Measurements from ENCODE around the gene CBLB. TPM values are rescaled to one million over a fixed set of nuclear protein-coding genes. Genes with fewer than 3 reads are reported as not detected.

CBLB gene
- total and polyA plus RNA-seq, 2 donors (not counting 1 experiment from before 2014, with no cell fraction given), result 26.9 to 28.5 TPM

DNA sequence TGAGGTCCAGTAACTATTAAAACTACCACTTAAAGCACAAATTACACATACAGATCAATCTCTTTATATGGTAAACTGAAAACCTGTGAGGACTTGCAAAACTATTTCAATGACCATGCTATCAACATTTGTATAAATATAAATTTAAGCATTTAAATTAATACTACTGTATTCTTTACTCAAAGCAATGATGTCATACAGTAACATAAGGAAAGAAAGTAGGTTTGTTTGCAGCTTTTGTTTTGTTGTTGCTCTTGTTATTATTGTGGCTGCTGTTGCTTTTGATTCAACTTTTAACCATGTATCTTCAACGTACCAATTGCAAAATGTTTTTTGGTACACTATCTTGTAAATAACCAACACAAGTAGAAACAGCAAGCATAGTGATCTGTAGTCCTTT is 22.0 kb downstream of the CBLB start:
- no peak for TF ChIP-seq EZH2 (IDR thresholded peaks at IDR 0.05; ENCODE audit: low read length, missing control alignments)
- TF ChIP-seq, protein P1, sequence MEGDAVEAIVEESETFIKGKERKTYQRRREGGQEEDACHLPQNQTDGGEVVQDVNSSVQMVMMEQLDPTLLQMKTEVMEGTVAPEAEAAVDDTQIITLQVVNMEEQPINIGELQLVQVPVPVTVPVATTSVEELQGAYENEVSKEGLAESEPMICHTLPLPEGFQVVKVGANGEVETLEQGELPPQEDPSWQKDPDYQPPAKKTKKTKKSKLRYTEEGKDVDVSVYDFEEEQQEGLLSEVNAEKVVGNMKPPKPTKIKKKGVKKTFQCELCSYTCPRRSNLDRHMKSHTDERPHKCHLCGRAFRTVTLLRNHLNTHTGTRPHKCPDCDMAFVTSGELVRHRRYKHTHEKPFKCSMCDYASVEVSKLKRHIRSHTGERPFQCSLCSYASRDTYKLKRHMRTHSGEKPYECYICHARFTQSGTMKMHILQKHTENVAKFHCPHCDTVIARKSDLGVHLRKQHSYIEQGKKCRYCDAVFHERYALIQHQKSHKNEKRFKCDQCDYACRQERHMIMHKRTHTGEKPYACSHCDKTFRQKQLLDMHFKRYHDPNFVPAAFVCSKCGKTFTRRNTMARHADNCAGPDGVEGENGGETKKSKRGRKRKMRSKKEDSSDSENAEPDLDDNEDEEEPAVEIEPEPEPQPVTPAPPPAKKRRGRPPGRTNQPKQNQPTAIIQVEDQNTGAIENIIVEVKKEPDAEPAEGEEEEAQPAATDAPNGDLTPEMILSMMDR (conservative IDR thresholded peaks at IDR 0.05 in 1 of 2, IDR thresholded peaks at IDR 0.05 in 1 of 2; ENCODE audit: low read depth in 1 of 2, low read length in 2 of 2), result no peak
- H3K4me1 ChIP-seq (ENCODE audit: control insufficient read depth, extremely low read depth, insufficient read depth, low read length), result peaks cover 2% of the 10 kb centered on the region
- peaks cover 1% of the 10 kb centered on the region for H3K79me2 ChIP-seq (ENCODE audit: control insufficient read depth, insufficient read depth, low read length)
- no peak for DNase-seq (ENCODE audit: low read depth in 2 of 2)
- no peaks in the 10 kb centered on the region for H3K27me3 ChIP-seq (ENCODE audit: control insufficient read depth, insufficient read depth, low read length)
- no peak overlapping the region for H3K4me2 ChIP-seq (ENCODE audit: extremely low read depth, insufficient read depth, low read length)
- H3K4me3 ChIP-seq (replicated peaks in 1 of 4; ENCODE audit: control extremely low read depth in 1 of 4, insufficient read depth in 1 of 4, low read depth in 3 of 4, low read length in 4 of 4), result no peak overlapping the region
- peaks cover 2% of the 10 kb centered on the region for H3K36me3 ChIP-seq (ENCODE audit: control insufficient read depth, insufficient read depth, low read length)
- no peak overlapping the region for H2AFZ ChIP-seq (ENCODE audit: low read length)
- no peak overlapping the region for H3K27ac ChIP-seq (ENCODE audit: insufficient read depth, low read length)
- H4K20me1 ChIP-seq (ENCODE audit: control insufficient read depth, extremely low read depth, insufficient read depth, low read length), result no peaks in the 10 kb centered on the region
- no peak overlapping the region for H3K9ac ChIP-seq (ENCODE audit: insufficient read depth, low read length)
- no peaks in the 10 kb centered on the region for H3K9me3 ChIP-seq (ENCODE audit: control insufficient read depth, insufficient read depth, low read depth, low read length)

DNA sequence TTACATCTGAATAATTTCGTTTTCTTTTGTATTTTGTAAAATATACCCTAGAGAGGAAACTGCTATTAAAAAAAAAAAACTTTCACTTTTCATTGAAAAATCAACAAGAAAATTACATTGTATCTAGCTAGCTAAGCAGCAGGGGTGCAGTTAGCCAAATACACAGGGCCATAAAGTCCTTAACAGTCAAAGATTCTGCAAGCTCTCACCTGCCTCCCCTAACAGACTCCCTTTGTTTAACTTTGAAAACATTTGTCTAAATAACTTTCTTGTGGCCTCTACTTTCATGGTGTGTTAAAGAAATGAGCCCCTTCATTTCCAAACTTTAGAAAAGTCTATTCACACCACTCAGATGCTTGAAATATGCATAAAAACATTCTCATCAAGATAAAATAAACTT is 23.3 kb downstream of the CBLB start:
- Histone ChIP-seq H3K9ac (ENCODE audit: insufficient read depth, low read length) (no peak overlapping the region), H3K9me3 (ENCODE audit: control insufficient read depth, insufficient read depth, low read depth, low read length) (no peaks in the 10 kb centered on the region), H3K4me2 (ENCODE audit: extremely low read depth, insufficient read depth, low read length) (no peak overlapping the region), H3K79me2 (ENCODE audit: control insufficient read depth, insufficient read depth, low read length) (peaks cover 1% of the 10 kb centered on the region), H3K4me1 (ENCODE audit: control insufficient read depth, extremely low read depth, insufficient read depth, low read length) (peaks cover 2% of the 10 kb centered on the region), H4K20me1 (ENCODE audit: control insufficient read depth, extremely low read depth, insufficient read depth, low read length) (no peaks in the 10 kb centered on the region), H3K27ac (ENCODE audit: insufficient read depth, low read length) (no peak overlapping the region), H3K36me3 (ENCODE audit: control insufficient read depth, insufficient read depth, low read length) (no peaks in the 10 kb centered on the region), H2AFZ (ENCODE audit: low read length) (no peak overlapping the region), H3K27me3 (ENCODE audit: control insufficient read depth, insufficient read depth, low read length) (no peaks in the 10 kb centered on the region), H3K4me3 (replicated peaks in 1 of 4; ENCODE audit: control extremely low read depth in 1 of 4, insufficient read depth in 1 of 4, low read depth in 3 of 4, low read length in 4 of 4) (no peak overlapping the region)
- no peak for DNase-seq (ENCODE audit: low read depth in 2 of 2)
- no peak for TF ChIP-seq EZH2 (IDR thresholded peaks at IDR 0.05; ENCODE audit: low read length, missing control alignments)
- TF ChIP-seq, protein P1 (conservative IDR thresholded peaks at IDR 0.05 in 1 of 2, IDR thresholded peaks at IDR 0.05 in 1 of 2; ENCODE audit: low read depth in 1 of 2, low read length in 2 of 2), result no peak

DNA sequence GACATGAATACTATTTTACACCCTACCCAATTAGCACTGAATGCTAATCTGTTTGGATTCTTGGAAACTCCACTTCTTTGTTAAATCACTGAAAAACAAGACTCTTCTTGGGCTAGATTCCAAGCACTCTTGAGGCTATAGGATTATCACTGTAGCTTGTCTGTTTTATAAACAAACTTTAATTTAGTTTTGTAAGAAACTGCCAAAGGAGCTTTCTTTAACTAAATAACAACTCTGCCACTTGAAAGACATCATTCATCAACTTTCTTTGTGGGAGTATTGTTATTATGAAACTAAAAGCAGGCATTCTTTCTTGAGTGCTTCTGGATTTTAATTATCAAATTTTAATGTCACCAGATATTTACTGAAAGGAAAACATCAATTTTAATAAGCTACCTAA is 24.1 kb downstream of the CBLB start:
- H3K4me2 ChIP-seq (ENCODE audit: extremely low read depth, insufficient read depth, low read length), result no peak overlapping the region
- no peak overlapping the region for H3K4me3 ChIP-seq (replicated peaks in 1 of 4; ENCODE audit: control extremely low read depth in 1 of 4, insufficient read depth in 1 of 4, low read depth in 3 of 4, low read length in 4 of 4)
- no peaks in the 10 kb centered on the region for H3K9me3 ChIP-seq (ENCODE audit: control insufficient read depth, insufficient read depth, low read depth, low read length)
- no peaks in the 10 kb centered on the region for H4K20me1 ChIP-seq (ENCODE audit: control insufficient read depth, extremely low read depth, insufficient read depth, low read length)
- peaks cover 2% of the 10 kb centered on the region for H3K4me1 ChIP-seq (ENCODE audit: control insufficient read depth, extremely low read depth, insufficient read depth, low read length)
- H3K9ac ChIP-seq (ENCODE audit: insufficient read depth, low read length), result no peak overlapping the region
- no peak overlapping the region for H2AFZ ChIP-seq (ENCODE audit: low read length)
- H3K36me3 ChIP-seq (ENCODE audit: control insufficient read depth, insufficient read depth, low read length), result no peaks in the 10 kb centered on the region
- H3K27ac ChIP-seq (ENCODE audit: insufficient read depth, low read length), result no peak overlapping the region
- TF ChIP-seq, protein P1 (conservative IDR thresholded peaks at IDR 0.05 in 1 of 2, IDR thresholded peaks at IDR 0.05 in 1 of 2; ENCODE audit: low read depth in 1 of 2, low read length in 2 of 2), result no peak
- TF ChIP-seq EZH2 (IDR thresholded peaks at IDR 0.05; ENCODE audit: low read length, missing control alignments), result no peak
- H3K79me2 ChIP-seq (ENCODE audit: control insufficient read depth, insufficient read depth, low read length), result peaks cover 1% of the 10 kb centered on the region
- DNase-seq (ENCODE audit: low read depth in 2 of 2), result no peak
- H3K27me3 ChIP-seq (ENCODE audit: control insufficient read depth, insufficient read depth, low read length), result no peaks in the 10 kb centered on the region
